ENCODE measurements around the gene DUSP8.

GRCh38 chr11:1523779-1524178 is 48.3 kb downstream of the DUSP8 start:
- TF ChIP-seq CTCF (IDR thresholded peaks at IDR 0.05) (no peak), POLR2A (IDR thresholded peaks at IDR 0.05) (no peak)

Data from Peyer's patch (tissue), 4 donors.